SK-N-SH treated with all-trans-retinoic acid at 6 μM for 48 hours (cell line): Measurements from ENCODE around the gene TMEM231.

ENCODE experiments used
- ATAC-seq: fragments of 200-7000 bp; cut with Tn5 transposase; 3 replicates; pipeline ENCODE4 v1.9.1; 2020; ENCODE audit warnings: mild to moderate bottlenecking, moderate library complexity
- ARNTL ChIP-seq: fragments of 450-650 bp; formaldehyde crosslinking; IDR thresholded peaks from 2 replicates; pipeline ENCODE4 v1.5.0; 2020; ENCODE audit warnings: low read depth, mild to moderate bottlenecking, moderate library complexity, borderline replicate concordance
- BACH2 ChIP-seq: fragments of 250-450 bp; sonication (Bioruptor Pico); IDR thresholded peaks from 2 replicates; pipeline ENCODE4 v1.9.0; 2021; ENCODE audit warnings: mild to moderate bottlenecking, borderline replicate concordance
- CSDC2 ChIP-seq: fragments of 250-450 bp; sonication (Bioruptor Pico); IDR thresholded peaks from 2 replicates; pipeline ENCODE4 v1.5.0; 2020; ENCODE audit warnings: mild to moderate bottlenecking, moderate library complexity
- ESRRG ChIP-seq: fragments of 250-450 bp; sonication (Bioruptor Pico); IDR thresholded peaks from 2 replicates; pipeline ENCODE4 v1.6.1; 2021; ENCODE audit warnings: mild to moderate bottlenecking
- GLIS3 ChIP-seq: fragments of 250-450 bp; sonication (Bioruptor Pico); IDR thresholded peaks from 2 replicates; pipeline ENCODE4 v1.5.0; 2020; ENCODE audit warnings: mild to moderate bottlenecking, moderate library complexity
- ISL1 ChIP-seq: fragments of 250-450 bp; sonication (Bioruptor Pico); IDR thresholded peaks from 2 replicates; pipeline ENCODE4 v2.1.2; 2022; ENCODE audit warnings: mild to moderate bottlenecking, moderate library complexity
- PATZ1 ChIP-seq: fragments of 250-450 bp; sonication (Bioruptor Pico); IDR thresholded peaks from 2 replicates; pipeline ENCODE4 v1.8.0; 2020; ENCODE audit warnings: mild to moderate bottlenecking, moderate library complexity, borderline replicate concordance
- POU6F1 ChIP-seq: fragments of 250-450 bp; sonication (Bioruptor Pico); IDR thresholded peaks from 2 replicates; pipeline ENCODE4 v1.8.0; 2021; ENCODE audit warnings: low read depth, mild to moderate bottlenecking, moderate library complexity, borderline replicate concordance
- PPARA ChIP-seq: fragments of 250-450 bp; sonication (Bioruptor Pico); IDR thresholded peaks from 2 replicates; pipeline ENCODE4 v1.5.0; 2020; ENCODE audit warnings: mild to moderate bottlenecking, borderline replicate concordance
- RARB ChIP-seq: fragments of 250-450 bp; sonication (Bioruptor Pico); IDR thresholded peaks from 2 replicates; pipeline ENCODE4 v1.8.0; 2021; ENCODE audit warnings: mild to moderate bottlenecking, moderate library complexity
- SNAI2 ChIP-seq: fragments of 250-450 bp; sonication (Bioruptor Pico); IDR thresholded peaks from 2 replicates; pipeline ENCODE4 v1.5.0; 2020; ENCODE audit warnings: mild to moderate bottlenecking, moderate library complexity
- TCF4 ChIP-seq: fragments of 250-450 bp; sonication (Bioruptor Pico); IDR thresholded peaks from 2 replicates; pipeline ENCODE4 v1.8.0; 2021; ENCODE audit warnings: mild to moderate bottlenecking, moderate library complexity, borderline replicate concordance
- TOX ChIP-seq: fragments of 250-450 bp; sonication (Bioruptor Pico); IDR thresholded peaks from 2 replicates; pipeline ENCODE4 v1.8.0; 2021; ENCODE audit warnings: mild to moderate bottlenecking, moderate library complexity, borderline replicate concordance
- TSHZ2 ChIP-seq: fragments of 250-450 bp; sonication (Bioruptor Pico); IDR thresholded peaks from 2 replicates; pipeline ENCODE4 v1.5.0; 2020; ENCODE audit warnings: mild to moderate bottlenecking, moderate library complexity
- ZC3H10 ChIP-seq: fragments of 250-450 bp; sonication (Bioruptor Pico); IDR thresholded peaks from 2 replicates; pipeline ENCODE4 v1.5.1; 2021; ENCODE audit warnings: mild to moderate bottlenecking, moderate library complexity
- ZFP3 ChIP-seq: fragments of 250-450 bp; sonication (Bioruptor Pico); IDR thresholded peaks from 2 replicates; pipeline ENCODE4 v1.5.0; 2020; ENCODE audit warnings: mild to moderate bottlenecking, moderate library complexity
- ZFP30 ChIP-seq: fragments of 450-650 bp; formaldehyde crosslinking; IDR thresholded peaks from 2 replicates; pipeline ENCODE4 v1.5.0; 2022; ENCODE audit warnings: mild to moderate bottlenecking, moderate library complexity
- ZNF565 ChIP-seq: fragments of 450-650 bp; formaldehyde crosslinking; conservative IDR thresholded peaks from 2 replicates; pipeline ENCODE4 v1.5.0; 2020; ENCODE audit warnings: low read depth, mild to moderate bottlenecking, moderate library complexity
- ZNF8 ChIP-seq: fragments of 450-650 bp; formaldehyde crosslinking; IDR thresholded peaks from 2 replicates; pipeline ENCODE4 v1.5.0; 2020; ENCODE audit warnings: mild to moderate bottlenecking, moderate library complexity
- TF ChIP-seq, protein P1 (sequence below): fragments of 250-450 bp; sonication (Bioruptor Pico); IDR thresholded peaks from 2 replicates; pipeline ENCODE4 v1.5.1; 2020; ENCODE audit warnings: low read depth, mild to moderate bottlenecking, moderate library complexity

TMEM231 gene

GRCh38 chr16:75502916-75503605 lies 53.0 kb downstream of the TMEM231 start (continued):
- no peak for TF ChIP-seq PATZ1 (CRISPR knock-in tag)
- no peak for TF ChIP-seq RARB (CRISPR knock-in tag)
- TF ChIP-seq ZNF565 (CRISPR knock-in tag) = no peak
- no peak for TF ChIP-seq PPARA (CRISPR knock-in tag)
- TF ChIP-seq ZFP3 = no peak
- TF ChIP-seq TSHZ2 = no peak
- TF ChIP-seq ZFP30 = no peak
- no peak for TF ChIP-seq POU6F1 (CRISPR knock-in tag)

DNA sequence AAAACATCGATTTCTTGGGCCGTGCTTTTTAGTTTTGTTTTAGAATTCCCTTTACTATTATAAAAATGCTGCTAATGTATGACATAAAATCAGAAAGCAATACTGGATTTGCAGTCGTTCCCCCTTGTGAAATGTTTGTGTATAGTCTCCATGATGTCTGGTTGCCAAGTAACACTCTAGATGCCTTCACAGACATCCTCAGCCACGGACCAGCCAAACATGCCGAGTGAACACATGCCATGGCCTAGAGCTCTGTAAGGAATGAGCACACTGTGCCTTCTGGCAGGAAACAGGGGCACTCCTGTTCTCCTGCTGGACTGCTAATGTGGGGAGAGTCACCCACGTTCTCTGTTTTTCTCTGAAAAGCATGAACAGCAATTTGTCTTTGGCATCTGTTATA lies 54.2 kb downstream of the TMEM231 start:
- ATAC-seq = peak; percentile 72

- no peak for ATAC-seq
- no peak for TF ChIP-seq ZFP30
- TF ChIP-seq TCF4 = no peak
- no peak for TF ChIP-seq PATZ1 (CRISPR knock-in tag)
- no peak for TF ChIP-seq ZNF565 (CRISPR knock-in tag)
- TF ChIP-seq ZFP3 = no peak
- TF ChIP-seq GLIS3 (CRISPR knock-in tag) = no peak
- no peak for TF ChIP-seq TOX (CRISPR knock-in tag)
- no peak for TF ChIP-seq ISL1 (CRISPR knock-in tag)
- no peak for TF ChIP-seq ARNTL (CRISPR knock-in tag)
- no peak for TF ChIP-seq BACH2 (CRISPR knock-in tag)
- TF ChIP-seq ESRRG (CRISPR knock-in tag) = no peak
- no peak for TF ChIP-seq CSDC2 (CRISPR knock-in tag)
- no peak for TF ChIP-seq PPARA (CRISPR knock-in tag)
- TF ChIP-seq, protein P1, sequence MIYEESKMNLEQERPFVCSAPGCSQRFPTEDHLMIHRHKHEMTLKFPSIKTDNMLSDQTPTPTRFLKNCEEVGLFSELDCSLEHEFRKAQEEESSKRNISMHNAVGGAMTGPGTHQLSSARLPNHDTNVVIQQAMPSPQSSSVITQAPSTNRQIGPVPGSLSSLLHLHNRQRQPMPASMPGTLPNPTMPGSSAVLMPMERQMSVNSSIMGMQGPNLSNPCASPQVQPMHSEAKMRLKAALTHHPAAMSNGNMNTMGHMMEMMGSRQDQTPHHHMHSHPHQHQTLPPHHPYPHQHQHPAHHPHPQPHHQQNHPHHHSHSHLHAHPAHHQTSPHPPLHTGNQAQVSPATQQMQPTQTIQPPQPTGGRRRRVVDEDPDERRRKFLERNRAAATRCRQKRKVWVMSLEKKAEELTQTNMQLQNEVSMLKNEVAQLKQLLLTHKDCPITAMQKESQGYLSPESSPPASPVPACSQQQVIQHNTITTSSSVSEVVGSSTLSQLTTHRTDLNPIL = no peak
- TF ChIP-seq ZNF8 = no peak
- TF ChIP-seq SNAI2 (CRISPR knock-in tag) = no peak
- no peak for TF ChIP-seq RARB (CRISPR knock-in tag)
- TF ChIP-seq ZC3H10 (CRISPR knock-in tag) = no peak
- TF ChIP-seq POU6F1 (CRISPR knock-in tag) = no peak
These were observed 54.7 kb downstream of the TMEM231 start for GRCh38 chr16:75501359-75501758.

DNA sequence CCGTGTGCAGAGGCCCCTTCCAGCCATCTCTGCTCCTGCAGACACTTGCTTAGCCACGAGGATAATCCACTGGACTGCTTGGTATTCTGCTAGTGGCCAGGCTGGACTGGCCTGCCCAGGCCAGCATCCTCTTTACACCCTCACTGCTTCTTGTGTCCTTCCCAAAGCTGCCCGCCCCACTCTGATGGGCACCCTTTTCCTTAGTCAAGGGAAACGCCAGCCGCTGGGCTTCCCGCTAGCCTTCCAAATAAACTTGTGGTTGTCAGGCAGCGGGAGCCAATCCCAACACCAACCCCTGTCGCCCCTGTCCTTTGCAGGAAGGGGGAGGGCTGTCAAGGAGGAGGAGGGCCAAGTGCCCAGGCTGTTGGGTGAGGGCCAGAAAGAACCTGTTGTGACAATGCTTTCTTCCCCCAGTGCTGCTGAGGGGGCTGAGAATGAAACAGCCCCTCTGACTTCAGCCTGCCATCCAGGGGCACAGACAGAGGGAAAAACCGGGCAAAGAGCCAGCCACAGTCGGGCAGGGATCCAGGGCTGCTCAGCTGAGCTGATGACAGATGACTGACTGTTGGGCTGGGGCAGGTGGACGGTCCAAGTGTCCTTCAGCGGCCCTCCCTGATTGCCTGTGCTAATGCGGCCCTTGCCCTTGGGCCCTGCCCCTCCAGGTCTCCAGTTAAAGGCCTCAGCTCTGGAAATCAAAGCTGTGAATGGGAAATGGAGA lies 57.3 kb downstream of the TMEM231 start:
- ATAC-seq = peak; percentile 67
